Retinal pigment epithelial cell (primary cell): ENCODE data around the gene SPATS2L.

Experiments used
- DNase-seq: peaks from one replicate; pipeline ENCODE4 v3.0.0-alpha.2; 2010; ENCODE audit warnings: low read depth
- H3K4me3 ChIP-seq: 2 replicates; pipeline ENCODE4 v1.5.1; 2011; ENCODE audit warnings: mild to moderate bottlenecking, low read length, control low read depth, moderate library complexity
- TF ChIP-seq, protein P1 (sequence below): conservative IDR thresholded peaks from 2 replicates; pipeline ENCODE4 v1.5.1; 2011; ENCODE audit warnings: low read depth, low read length, control low read depth, inconsistent platforms

The SPATS2L gene

DNA sequence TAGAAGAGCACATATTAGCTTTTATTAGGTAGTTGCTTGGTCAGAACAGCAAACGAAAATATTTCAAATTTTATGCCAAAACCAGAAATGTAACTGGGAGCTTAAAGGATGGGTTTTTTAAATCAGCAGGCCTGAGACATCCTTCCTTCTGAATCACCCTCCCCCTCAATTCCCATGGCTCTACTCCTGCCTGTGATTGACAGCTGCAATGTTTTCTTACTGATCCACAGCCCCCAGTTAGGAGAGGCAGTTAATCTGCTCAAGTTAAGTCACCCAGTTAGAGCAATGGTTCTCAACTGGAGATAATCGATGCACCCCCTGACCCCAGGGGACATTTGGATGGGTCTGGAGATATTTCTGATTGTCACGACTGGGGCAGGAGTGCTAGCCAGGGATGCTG is 178.4 kb downstream of the SPATS2L start:
- no peak overlapping the region for H3K4me3 ChIP-seq
- TF ChIP-seq, protein P1, sequence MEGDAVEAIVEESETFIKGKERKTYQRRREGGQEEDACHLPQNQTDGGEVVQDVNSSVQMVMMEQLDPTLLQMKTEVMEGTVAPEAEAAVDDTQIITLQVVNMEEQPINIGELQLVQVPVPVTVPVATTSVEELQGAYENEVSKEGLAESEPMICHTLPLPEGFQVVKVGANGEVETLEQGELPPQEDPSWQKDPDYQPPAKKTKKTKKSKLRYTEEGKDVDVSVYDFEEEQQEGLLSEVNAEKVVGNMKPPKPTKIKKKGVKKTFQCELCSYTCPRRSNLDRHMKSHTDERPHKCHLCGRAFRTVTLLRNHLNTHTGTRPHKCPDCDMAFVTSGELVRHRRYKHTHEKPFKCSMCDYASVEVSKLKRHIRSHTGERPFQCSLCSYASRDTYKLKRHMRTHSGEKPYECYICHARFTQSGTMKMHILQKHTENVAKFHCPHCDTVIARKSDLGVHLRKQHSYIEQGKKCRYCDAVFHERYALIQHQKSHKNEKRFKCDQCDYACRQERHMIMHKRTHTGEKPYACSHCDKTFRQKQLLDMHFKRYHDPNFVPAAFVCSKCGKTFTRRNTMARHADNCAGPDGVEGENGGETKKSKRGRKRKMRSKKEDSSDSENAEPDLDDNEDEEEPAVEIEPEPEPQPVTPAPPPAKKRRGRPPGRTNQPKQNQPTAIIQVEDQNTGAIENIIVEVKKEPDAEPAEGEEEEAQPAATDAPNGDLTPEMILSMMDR, result no peak
- no peak for DNase-seq

DNA sequence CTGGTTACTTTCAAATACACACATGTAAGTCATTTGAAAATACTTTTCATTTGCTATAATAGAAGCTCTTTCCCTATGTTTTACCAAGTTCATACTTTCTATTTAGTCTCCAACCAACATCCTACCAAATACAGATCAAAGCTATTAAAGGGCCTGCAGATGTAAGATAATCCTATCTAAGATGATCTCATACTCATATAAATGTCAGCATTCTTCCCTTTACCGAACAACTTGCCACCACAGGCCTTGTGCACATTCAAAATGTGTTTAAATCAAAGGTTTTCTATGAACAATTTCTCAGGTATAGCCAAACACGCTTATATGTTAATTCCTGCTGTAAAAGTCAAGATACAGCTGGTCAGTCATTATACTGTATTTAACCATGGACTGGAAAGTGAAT is 180.0 kb downstream of the SPATS2L start:
- TF ChIP-seq, protein P1, result no peak
- H3K4me3 ChIP-seq, result no peak overlapping the region
- no peak for DNase-seq

DNA sequence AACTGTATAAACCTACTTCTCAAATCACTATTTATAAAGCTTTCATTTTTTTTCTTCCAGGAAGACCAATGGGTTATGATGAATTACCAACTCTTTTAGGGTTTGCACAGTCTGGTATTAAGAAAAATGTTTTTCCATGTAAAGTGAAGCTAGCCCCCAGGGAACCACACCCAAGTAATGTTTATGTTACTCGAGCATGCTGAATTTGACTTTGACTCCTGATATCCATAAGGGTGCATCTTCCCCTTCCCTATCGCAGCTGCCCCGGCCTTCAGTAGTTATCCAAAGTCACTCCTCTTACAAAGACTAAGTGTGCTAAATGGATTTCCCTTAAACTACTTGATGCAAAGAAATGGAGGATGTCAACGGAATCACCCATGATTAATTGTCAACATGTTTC is 181.7 kb downstream of the SPATS2L start:
- DNase-seq, result no peak
- no peak overlapping the region for H3K4me3 ChIP-seq
- TF ChIP-seq, protein P1, result no peak

DNA sequence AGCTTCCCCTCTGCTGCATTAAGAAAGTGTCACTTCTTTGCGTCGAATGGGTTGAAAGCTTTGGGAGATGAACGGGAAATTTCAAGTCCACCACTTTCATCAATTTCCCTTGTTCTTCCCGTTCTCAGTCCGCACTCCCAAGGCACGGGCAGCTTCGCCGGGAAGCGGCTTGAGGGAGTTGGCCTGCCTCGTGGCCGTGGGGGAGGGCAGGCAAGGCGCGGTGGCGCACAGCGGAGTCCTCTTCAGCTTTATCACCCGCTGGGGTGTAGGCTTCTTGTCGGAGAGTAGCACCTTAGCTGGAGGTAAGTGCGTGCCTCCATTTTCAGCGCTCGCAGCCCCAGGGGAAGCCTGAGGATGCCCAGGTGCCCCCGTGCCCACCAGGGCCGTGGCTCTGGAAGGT is 183.5 kb downstream of the SPATS2L start:
- no peak for DNase-seq
- no peak overlapping the region for H3K4me3 ChIP-seq
- TF ChIP-seq, protein P1, result no peak

DNA sequence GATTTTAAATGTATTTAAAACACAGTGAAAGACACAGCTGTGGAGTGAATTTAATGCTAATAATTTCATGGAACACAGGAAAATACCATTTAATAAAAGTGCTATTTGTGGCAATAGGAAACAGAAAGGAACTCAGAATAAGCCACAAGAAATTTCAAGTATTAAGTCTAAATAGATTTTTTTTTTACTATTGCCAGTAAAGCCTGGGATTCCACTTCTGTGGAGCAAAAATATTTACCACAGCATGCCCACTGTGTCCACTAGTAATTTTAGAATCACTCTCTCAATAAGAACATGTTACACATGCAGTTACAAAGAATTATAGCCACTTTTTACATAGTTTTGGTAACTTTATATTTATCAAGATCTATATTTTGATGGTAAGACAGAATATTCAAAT is 186.2 kb downstream of the SPATS2L start:
- no peak for DNase-seq
- TF ChIP-seq, protein P1, result no peak

DNA sequence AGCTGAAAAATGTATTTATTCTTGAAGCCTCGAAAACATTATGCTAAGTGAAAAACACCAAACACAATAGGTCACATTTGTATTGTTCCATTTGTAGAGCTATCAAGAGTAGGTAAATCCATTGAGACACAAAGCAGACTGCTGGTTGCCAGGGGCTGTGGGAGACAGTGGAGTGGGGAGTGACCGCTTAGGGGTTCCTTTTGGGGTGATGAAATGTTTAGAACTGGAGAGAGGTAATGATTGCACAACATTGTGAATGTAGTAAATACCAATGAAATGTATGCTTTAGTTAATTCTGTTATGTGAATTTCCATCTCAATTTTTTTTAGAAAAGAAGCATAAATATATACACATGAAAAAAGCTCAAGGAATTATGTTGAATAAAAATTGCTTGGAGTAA is 187.6 kb downstream of the SPATS2L start:
- TF ChIP-seq, protein P1, result no peak
- DNase-seq, result no peak
- no peak overlapping the region for H3K4me3 ChIP-seq

More for the DNA sequence above, 186.2 kb downstream of the SPATS2L start:
- no peak overlapping the region for H3K4me3 ChIP-seq

DNA sequence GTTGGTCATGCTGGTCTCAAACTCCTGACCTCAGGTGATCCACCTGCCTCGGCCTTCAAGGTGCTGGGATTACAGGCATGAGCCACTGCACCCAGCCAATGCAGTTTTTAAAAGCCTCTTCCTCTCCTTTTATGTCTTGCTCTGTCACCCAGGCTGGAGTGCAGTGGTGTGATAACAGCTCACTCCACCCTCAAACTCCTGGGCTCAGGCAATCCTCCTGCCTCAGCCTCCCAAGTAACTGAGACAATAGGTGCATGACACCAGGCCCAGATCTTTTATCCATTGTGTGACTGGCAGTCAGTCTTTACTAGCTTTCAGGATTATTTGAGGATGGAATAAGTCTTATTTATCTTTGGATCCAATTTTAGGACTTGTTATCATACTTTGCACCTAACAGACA is 190.2 kb downstream of the SPATS2L start:
- DNase-seq, result no peak
- TF ChIP-seq, protein P1, result no peak
- no peak overlapping the region for H3K4me3 ChIP-seq
